Measurements from ENCODE around the gene CLTRN.

DNA sequence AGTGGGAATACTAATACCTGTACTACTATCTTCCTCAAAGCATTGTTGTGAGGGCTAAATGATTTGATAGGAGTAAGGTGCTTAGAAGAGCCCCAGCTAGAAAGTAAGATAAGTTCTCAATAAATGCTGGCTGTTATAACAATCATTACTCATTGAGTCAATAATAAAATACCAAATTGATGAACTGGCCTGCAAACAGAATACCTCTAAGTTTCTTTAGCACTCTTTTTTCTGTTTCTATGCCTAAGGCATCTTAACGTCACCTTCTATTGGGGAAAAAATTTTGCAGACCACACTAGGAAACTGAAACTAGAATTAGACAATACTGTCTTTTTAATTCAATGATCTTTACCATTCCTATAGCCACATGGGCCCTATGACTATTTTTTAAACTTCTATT is 1.2 kb downstream of the CLTRN start:
- TF ChIP-seq, protein P1, sequence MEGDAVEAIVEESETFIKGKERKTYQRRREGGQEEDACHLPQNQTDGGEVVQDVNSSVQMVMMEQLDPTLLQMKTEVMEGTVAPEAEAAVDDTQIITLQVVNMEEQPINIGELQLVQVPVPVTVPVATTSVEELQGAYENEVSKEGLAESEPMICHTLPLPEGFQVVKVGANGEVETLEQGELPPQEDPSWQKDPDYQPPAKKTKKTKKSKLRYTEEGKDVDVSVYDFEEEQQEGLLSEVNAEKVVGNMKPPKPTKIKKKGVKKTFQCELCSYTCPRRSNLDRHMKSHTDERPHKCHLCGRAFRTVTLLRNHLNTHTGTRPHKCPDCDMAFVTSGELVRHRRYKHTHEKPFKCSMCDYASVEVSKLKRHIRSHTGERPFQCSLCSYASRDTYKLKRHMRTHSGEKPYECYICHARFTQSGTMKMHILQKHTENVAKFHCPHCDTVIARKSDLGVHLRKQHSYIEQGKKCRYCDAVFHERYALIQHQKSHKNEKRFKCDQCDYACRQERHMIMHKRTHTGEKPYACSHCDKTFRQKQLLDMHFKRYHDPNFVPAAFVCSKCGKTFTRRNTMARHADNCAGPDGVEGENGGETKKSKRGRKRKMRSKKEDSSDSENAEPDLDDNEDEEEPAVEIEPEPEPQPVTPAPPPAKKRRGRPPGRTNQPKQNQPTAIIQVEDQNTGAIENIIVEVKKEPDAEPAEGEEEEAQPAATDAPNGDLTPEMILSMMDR (conservative IDR thresholded peaks at IDR 0.05; ENCODE audit: low read depth, low read length): no peak
- no peak for TF ChIP-seq EZH2 (IDR thresholded peaks at IDR 0.05; ENCODE audit: low read length, unreplicated experiment)

All from PC-3 (cell line).